Keratinocyte (primary cell): Measurements from ENCODE around the gene FAF1. TPM values are rescaled to one million over a fixed set of nuclear protein-coding genes. Genes with fewer than 3 reads are reported as not detected.
A peak's percentile ranks its signal among the peaks of the same experiment; 100 is the strongest.

Experiments
- DNase-seq: peaks from one replicate; pipeline ENCODE4 v3.0.0-alpha.2; 2011; ENCODE audit warnings: low read depth, missing footprints, low spot score
- FAIRE-seq: peaks from 2 replicates; lab custom pipeline; 2011; peaks lifted over from hg19 to GRCh38; lab: Jason Lieb, UNC
- H2AFZ ChIP-seq: 2 replicates; pipeline ENCODE4 v1.6.0; 2012; ENCODE audit warnings: low read length, control low read depth, inconsistent platforms; ENCODE audit not compliant: control insufficient read depth
- H3K27ac ChIP-seq: 2 replicates; pipeline ENCODE4 v1.5.1; 2011; ENCODE audit warnings: low read length; ENCODE audit not compliant: control insufficient read depth, insufficient read depth
- H3K27me3 ChIP-seq: 3 replicates; pipeline ENCODE4 v1.6.0; 2011; ENCODE audit warnings: low read length; ENCODE audit not compliant: control insufficient read depth, insufficient read depth; ENCODE audit errors: extremely low read depth
- H3K36me3 ChIP-seq, 2 experiments: 2 replicates in 1 of 2; 3 replicates in 1 of 2; pipeline ENCODE4 v1.5.1; 2011; ENCODE audit warnings: low read length in 2 of 2, mild to moderate bottlenecking in 1 of 2; ENCODE audit not compliant: control insufficient read depth in 2 of 2, insufficient read depth in 2 of 2; ENCODE audit errors: extremely low read depth in 1 of 2
- H3K4me1 ChIP-seq: 3 replicates; pipeline ENCODE4 v1.5.1; 2011; ENCODE audit warnings: low read length; ENCODE audit not compliant: control insufficient read depth, insufficient read depth; ENCODE audit errors: extremely low read depth
- H3K4me2 ChIP-seq: 3 replicates; pipeline ENCODE4 v1.6.0; 2011; ENCODE audit warnings: low read depth, low read length; ENCODE audit not compliant: control insufficient read depth, insufficient read depth; ENCODE audit errors: extremely low read depth
- H3K4me3 ChIP-seq, 3 experiments: fragments of 200-600 bp in 1 of 3; sonication (generic) in 1 of 3; 2 replicates in 2 of 3; 3 replicates in 1 of 3; pipeline ENCODE4 v1.5.1; 2011 to 2016; ENCODE audit warnings: low read length in 3 of 3, mild to moderate bottlenecking in 3 of 3, control low read depth in 2 of 3, inconsistent platforms in 1 of 3, low read depth in 1 of 3, mixed read lengths in 1 of 3, mixed run types in 1 of 3, moderate library complexity in 1 of 3; ENCODE audit not compliant: control insufficient read depth in 2 of 3, insufficient read depth in 2 of 3; ENCODE audit errors: extremely low read depth in 1 of 3
- H3K79me2 ChIP-seq: 2 replicates; pipeline ENCODE4 v1.6.0; 2012; ENCODE audit warnings: low read length; ENCODE audit not compliant: control insufficient read depth, insufficient read depth
- H3K9ac ChIP-seq: 3 replicates; pipeline ENCODE4 v1.6.0; 2011; ENCODE audit warnings: low read length; ENCODE audit not compliant: control insufficient read depth, insufficient read depth; ENCODE audit errors: extremely low read depth
- H3K9me1 ChIP-seq: 3 replicates; pipeline ENCODE4 v1.6.0; 2011; ENCODE audit warnings: low read length; ENCODE audit not compliant: control insufficient read depth, insufficient read depth; ENCODE audit errors: extremely low read depth
- H3K9me3 ChIP-seq: 2 replicates; pipeline ENCODE4 v1.5.1; 2012; ENCODE audit warnings: low read depth, low read length; ENCODE audit not compliant: control insufficient read depth
- H4K20me1 ChIP-seq: 3 replicates; pipeline ENCODE4 v1.6.0; 2011; ENCODE audit warnings: low read length; ENCODE audit not compliant: control insufficient read depth, insufficient read depth; ENCODE audit errors: extremely low read depth
- EZH2 ChIP-seq: IDR thresholded peaks from one replicate; pipeline ENCODE4 v1.6.1; 2012; ENCODE audit warnings: inconsistent platforms, mild to moderate bottlenecking, low read length, moderate library complexity
- dilution Hi-C: fragments of 300-500 bp; cut with MboI; formaldehyde crosslinking; loops from one replicate; pipeline ENCODE4 v1.7.0; 2020; ENCODE audit warnings: low sequenced_read_pairs; ENCODE audit not compliant: extremely low pct_ligation_motif_present
- polyA plus RNA-seq, 5 experiments: library from polyadenylated mRNA; depleted of rRNA in 3 of 5; stranded (reverse) in 3 of 5; stranded (forward) in 1 of 5; unstranded in 1 of 5; fragments of >200 nt; gene quantifications; 1 replicate in 1 of 5; 2 replicates in 3 of 5; 3 replicates in 1 of 5; pipeline versions ENCODE4 v1.2.1 to v1.2.3, GENCODE V29; 2011 to 2012; ENCODE audit warnings: missing spikeins in 2 of 5, low read depth in 1 of 5, low replicate concordance in 1 of 5
- TF ChIP-seq, protein P1 (sequence below), 3 experiments: IDR thresholded peaks in 1 of 3; conservative IDR thresholded peaks in 1 of 3; optimal IDR thresholded peaks in 1 of 3; 2 replicates in 2 of 3; 3 replicates in 1 of 3; pipeline versions ENCODE3 to v1.5.1; 2011; ENCODE audit warnings: low read length in 3 of 3, mild to moderate bottlenecking in 3 of 3, moderate library complexity in 2 of 3, control low read depth in 1 of 3, inconsistent platforms in 1 of 3; ENCODE audit not compliant: insufficient read depth in 2 of 3; ENCODE audit errors: extremely low read depth in 1 of 3

FAF1 gene
- polyA plus RNA-seq, 1 donor (not counting 4 experiments of a cell fraction or from before 2014, with no cell fraction given) = 33.1 TPM

DNA sequence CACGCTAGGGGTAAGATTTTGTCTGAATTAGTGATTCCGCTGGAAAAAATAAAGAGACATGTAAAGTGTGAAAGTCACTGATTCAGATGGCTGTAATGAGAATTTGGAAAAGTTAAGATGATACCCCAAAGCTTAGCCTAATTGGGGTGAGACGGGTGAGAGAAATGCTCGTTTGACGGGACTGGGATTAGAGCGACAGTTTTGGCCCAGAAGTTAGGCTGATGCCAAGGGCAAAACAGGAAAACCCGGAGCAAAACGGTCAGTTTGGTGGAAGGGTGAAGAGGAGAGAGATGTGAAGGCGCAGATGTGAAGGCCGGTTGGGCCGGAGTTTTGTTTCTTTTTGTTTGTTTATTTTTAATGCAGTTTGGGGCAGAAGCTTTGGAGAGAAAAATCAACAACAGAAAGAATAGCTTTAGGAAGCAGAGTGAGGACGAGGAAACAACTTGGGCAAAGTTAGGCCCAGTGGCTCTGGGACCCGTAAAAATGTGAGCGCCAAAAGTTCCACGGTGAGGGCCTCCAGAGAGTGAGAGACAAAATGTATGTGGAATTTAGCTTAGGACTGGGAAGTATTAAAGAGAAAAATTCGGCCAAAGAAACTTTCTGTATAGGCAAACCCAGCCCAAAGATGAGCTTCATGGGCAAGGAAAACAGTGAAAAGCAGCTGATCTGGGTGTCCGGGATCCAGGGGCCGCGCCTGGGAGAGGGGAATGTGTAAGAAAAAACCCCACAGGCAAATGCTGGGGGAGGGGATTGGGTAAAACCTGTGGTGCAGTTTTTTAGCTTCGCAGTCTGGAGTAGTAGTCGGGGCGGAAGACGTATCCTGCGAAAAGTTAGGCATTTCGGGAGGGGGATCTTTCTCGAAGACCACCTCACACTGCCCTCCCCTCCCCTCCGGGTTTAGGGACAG, 538.0 kb downstream of the FAF1 start:
- H3K79me2 ChIP-seq = no peaks in the 10 kb centered on the region
- no peaks in the 10 kb centered on the region for H3K4me1 ChIP-seq
- no peak overlapping the region for H2AFZ ChIP-seq
- TF ChIP-seq, protein P1, sequence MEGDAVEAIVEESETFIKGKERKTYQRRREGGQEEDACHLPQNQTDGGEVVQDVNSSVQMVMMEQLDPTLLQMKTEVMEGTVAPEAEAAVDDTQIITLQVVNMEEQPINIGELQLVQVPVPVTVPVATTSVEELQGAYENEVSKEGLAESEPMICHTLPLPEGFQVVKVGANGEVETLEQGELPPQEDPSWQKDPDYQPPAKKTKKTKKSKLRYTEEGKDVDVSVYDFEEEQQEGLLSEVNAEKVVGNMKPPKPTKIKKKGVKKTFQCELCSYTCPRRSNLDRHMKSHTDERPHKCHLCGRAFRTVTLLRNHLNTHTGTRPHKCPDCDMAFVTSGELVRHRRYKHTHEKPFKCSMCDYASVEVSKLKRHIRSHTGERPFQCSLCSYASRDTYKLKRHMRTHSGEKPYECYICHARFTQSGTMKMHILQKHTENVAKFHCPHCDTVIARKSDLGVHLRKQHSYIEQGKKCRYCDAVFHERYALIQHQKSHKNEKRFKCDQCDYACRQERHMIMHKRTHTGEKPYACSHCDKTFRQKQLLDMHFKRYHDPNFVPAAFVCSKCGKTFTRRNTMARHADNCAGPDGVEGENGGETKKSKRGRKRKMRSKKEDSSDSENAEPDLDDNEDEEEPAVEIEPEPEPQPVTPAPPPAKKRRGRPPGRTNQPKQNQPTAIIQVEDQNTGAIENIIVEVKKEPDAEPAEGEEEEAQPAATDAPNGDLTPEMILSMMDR (optimal IDR thresholded peaks at IDR 0.05 in 1 of 3, IDR thresholded peaks at IDR 0.05 in 1 of 3, conservative IDR thresholded peaks at IDR 0.05 in 1 of 3; ENCODE audit: extremely low read depth in 1 of 3, insufficient read depth in 2 of 3, low read length in 3 of 3) = no peak
- TF ChIP-seq EZH2 = peak; percentile 67
- peaks cover 100% of the 10 kb centered on the region for H3K27me3 ChIP-seq
- H3K4me2 ChIP-seq = no peak overlapping the region
- DNase-seq (no peak), FAIRE-seq (no peak)
- no peak overlapping the region for H3K9ac ChIP-seq
- no peak overlapping the region for H3K4me3 ChIP-seq
- H3K9me3 ChIP-seq = no peaks in the 10 kb centered on the region
- dilution Hi-C loops = no loop called here
- no peak overlapping the region for H3K27ac ChIP-seq
- H4K20me1 ChIP-seq = peaks cover 10% of the 10 kb centered on the region
- H3K36me3 ChIP-seq = no peaks in the 10 kb centered on the region
- no peaks in the 10 kb centered on the region for H3K9me1 ChIP-seq

DNA sequence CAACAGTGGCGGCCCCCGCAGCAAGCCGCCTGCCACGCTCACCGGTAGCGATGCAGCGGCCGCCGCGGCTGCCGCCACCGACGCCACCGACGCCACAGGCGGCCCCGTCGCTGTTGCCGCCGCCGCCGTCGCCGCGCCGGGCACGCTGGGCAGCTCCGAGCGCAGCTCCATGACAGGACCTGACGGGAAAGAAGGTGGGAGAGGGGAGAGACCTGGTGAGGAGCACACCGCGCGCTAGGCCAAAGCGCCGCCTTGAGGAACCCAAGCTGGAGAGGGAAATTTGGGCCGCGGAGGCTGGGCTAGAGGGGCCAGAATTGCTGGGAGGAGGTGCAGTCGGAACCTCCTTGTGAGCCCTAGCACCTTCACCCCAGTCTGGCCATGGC, 538.7 kb downstream of the FAF1 start:
- Histone ChIP-seq H3K9me3 (no peaks in the 10 kb centered on the region), H3K4me1 (no peaks in the 10 kb centered on the region), H3K9me1 (no peaks in the 10 kb centered on the region), H4K20me1 (peaks cover 10% of the 10 kb centered on the region), H3K27ac (no peak overlapping the region), H3K79me2 (no peaks in the 10 kb centered on the region), H3K4me2 (no peak overlapping the region), H3K36me3 (no peaks in the 10 kb centered on the region), H2AFZ (no peak overlapping the region), H3K27me3 (peaks cover 100% of the 10 kb centered on the region), H3K4me3 (no peak overlapping the region), H3K9ac (no peak overlapping the region)
- no peak for DNase-seq
- dilution Hi-C loops = no loop called here
- TF ChIP-seq EZH2 = peak; percentile 76
- TF ChIP-seq, protein P1 (optimal IDR thresholded peaks at IDR 0.05 in 1 of 3, IDR thresholded peaks at IDR 0.05 in 1 of 3, conservative IDR thresholded peaks at IDR 0.05 in 1 of 3; ENCODE audit: extremely low read depth in 1 of 3, insufficient read depth in 2 of 3, low read length in 3 of 3) = no peak
- no peak for FAIRE-seq
